HepG2 (cell line): ENCODE results near the gene WIPF3.

Source experiments
- FIP1L1 ChIP-seq: fragments of 200-400 bp; formaldehyde crosslinking; IDR thresholded peaks from 2 replicates; pipeline ENCODE4 v1.6.1; 2018; ENCODE audit warnings: low read depth, mild to moderate bottlenecking, low read length, moderate library complexity, borderline replicate concordance; ENCODE audit not compliant: insufficient read depth
- GTF3A ChIP-seq: sonication (generic); formaldehyde crosslinking; conservative IDR thresholded peaks from 2 replicates; pipeline ENCODE4 v1.4.0; 2020; ENCODE audit warnings: mild to moderate bottlenecking, missing genetic modification reagents
- HDAC1 ChIP-seq: sonication (generic); formaldehyde crosslinking; IDR thresholded peaks from 2 replicates; pipeline ENCODE4 v1.5.1; 2020; ENCODE audit warnings: mild to moderate bottlenecking, missing genetic modification reagents
- PHF8 ChIP-seq: sonication (generic); formaldehyde crosslinking; IDR thresholded peaks from 2 replicates; pipeline ENCODE4 v1.5.0; 2020; ENCODE audit warnings: missing genetic modification reagents
- TAF1 ChIP-seq: sonication (generic); formaldehyde crosslinking; IDR thresholded peaks from 2 replicates; pipeline ENCODE4 v1.4.0; 2020; ENCODE audit warnings: missing genetic modification reagents
- TBP ChIP-seq: sonication (generic); formaldehyde crosslinking; IDR thresholded peaks from 2 replicates; pipeline ENCODE4 v1.5.0; 2020; ENCODE audit warnings: missing genetic modification reagents
- TCF7 ChIP-seq: sonication (generic); IDR thresholded peaks from 2 replicates; pipeline ENCODE4 v1.6.1; 2016; ENCODE audit warnings: antibody characterized with exemption, low read depth
- ZNF230 ChIP-seq: sonication (generic); formaldehyde crosslinking; IDR thresholded peaks from 2 replicates; pipeline ENCODE4 v1.4.0; 2020; ENCODE audit warnings: mild to moderate bottlenecking, missing genetic modification reagents
- ZNF296 ChIP-seq: sonication (generic); formaldehyde crosslinking; conservative IDR thresholded peaks from 2 replicates; pipeline ENCODE4 v1.5.0; 2020; ENCODE audit warnings: mild to moderate bottlenecking, missing genetic modification reagents
- ZNF337 ChIP-seq: sonication (generic); formaldehyde crosslinking; IDR thresholded peaks from 2 replicates; pipeline ENCODE4 v1.5.1; 2020; ENCODE audit warnings: missing genetic modification reagents, low read depth, mild to moderate bottlenecking, borderline replicate concordance
- ZNF589 ChIP-seq: sonication (generic); formaldehyde crosslinking; conservative IDR thresholded peaks from 2 replicates; pipeline ENCODE4 v1.8.0; 2022; ENCODE audit warnings: mild to moderate bottlenecking, moderate library complexity, missing genetic modification reagents
- TF ChIP-seq, protein P1 (sequence below), 2 experiments: fragments of 450-650 bp in 1 of 2; sonication (generic) in 1 of 2; formaldehyde crosslinking in 1 of 2; IDR thresholded peaks; 2 replicates each; pipeline versions ENCODE4 v1.6.1 to v1.8.0; 2016 to 2022; ENCODE audit warnings: antibody characterized with exemption in 1 of 2, mild to moderate bottlenecking in 1 of 2, missing genetic modification reagents in 1 of 2
- TF ChIP-seq, protein P2 (sequence below): sonication (generic); formaldehyde crosslinking; IDR thresholded peaks from 2 replicates; pipeline ENCODE4 v1.5.0; 2020; ENCODE audit warnings: mild to moderate bottlenecking, missing genetic modification reagents, moderate library complexity
- TF ChIP-seq, protein P3 (sequence below), 2 experiments: IDR thresholded peaks; 2 replicates each; pipeline ENCODE4 v1.6.1; 2011 to 2012; ENCODE audit warnings: low read length in 2 of 2, borderline replicate concordance in 1 of 2, low read depth in 1 of 2, mild to moderate bottlenecking in 1 of 2, moderate library complexity in 1 of 2

DNA sequence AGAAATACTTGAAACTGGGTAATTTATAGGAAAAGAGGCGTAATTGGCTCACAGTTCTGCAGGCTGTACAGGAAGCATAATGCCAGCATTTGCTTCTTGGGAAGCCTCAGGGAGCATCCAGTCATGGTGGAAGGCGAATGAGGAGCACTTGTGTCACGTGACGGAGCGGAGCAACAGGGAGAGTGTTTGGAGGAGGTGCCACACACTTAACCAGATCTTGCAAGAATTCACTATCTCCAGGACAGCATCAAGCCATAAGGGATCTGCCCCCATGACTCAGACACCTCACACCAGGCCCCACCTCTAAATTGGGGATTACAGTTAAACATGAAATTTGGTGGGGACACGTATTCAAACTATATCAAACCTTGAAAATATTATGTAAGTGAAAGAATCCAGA is 89.3 kb downstream of the WIPF3 start:
- TF ChIP-seq PHF8 (CRISPR knock-in tag) (no peak), HDAC1 (CRISPR knock-in tag) (no peak), ZNF589 (CRISPR knock-in tag) (no peak), TAF1 (CRISPR knock-in tag) (no peak), FIP1L1 (no peak), TBP (CRISPR knock-in tag) (no peak), TCF7 (no peak), ZNF296 (CRISPR knock-in tag) (no peak), ZNF337 (no peak), GTF3A (no peak), ZNF230 (no peak)
- TF ChIP-seq, protein P1, sequence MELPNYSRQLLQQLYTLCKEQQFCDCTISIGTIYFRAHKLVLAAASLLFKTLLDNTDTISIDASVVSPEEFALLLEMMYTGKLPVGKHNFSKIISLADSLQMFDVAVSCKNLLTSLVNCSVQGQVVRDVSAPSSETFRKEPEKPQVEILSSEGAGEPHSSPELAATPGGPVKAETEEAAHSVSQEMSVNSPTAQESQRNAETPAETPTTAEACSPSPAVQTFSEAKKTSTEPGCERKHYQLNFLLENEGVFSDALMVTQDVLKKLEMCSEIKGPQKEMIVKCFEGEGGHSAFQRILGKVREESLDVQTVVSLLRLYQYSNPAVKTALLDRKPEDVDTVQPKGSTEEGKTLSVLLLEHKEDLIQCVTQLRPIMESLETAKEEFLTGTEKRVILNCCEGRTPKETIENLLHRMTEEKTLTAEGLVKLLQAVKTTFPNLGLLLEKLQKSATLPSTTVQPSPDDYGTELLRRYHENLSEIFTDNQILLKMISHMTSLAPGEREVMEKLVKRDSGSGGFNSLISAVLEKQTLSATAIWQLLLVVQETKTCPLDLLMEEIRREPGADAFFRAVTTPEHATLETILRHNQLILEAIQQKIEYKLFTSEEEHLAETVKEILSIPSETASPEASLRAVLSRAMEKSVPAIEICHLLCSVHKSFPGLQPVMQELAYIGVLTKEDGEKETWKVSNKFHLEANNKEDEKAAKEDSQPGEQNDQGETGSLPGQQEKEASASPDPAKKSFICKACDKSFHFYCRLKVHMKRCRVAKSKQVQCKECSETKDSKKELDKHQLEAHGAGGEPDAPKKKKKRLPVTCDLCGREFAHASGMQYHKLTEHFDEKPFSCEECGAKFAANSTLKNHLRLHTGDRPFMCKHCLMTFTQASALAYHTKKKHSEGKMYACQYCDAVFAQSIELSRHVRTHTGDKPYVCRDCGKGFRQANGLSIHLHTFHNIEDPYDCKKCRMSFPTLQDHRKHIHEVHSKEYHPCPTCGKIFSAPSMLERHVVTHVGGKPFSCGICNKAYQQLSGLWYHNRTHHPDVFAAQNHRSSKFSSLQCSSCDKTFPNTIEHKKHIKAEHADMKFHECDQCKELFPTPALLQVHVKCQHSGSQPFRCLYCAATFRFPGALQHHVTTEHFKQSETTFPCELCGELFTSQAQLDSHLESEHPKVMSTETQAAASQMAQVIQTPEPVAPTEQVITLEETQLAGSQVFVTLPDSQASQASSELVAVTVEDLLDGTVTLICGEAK (IDR thresholded peaks at IDR 0.05) = no peak
- TF ChIP-seq, protein P1 (CRISPR knock-in tag; IDR thresholded peaks at IDR 0.05) = no peak
- TF ChIP-seq, protein P2, sequence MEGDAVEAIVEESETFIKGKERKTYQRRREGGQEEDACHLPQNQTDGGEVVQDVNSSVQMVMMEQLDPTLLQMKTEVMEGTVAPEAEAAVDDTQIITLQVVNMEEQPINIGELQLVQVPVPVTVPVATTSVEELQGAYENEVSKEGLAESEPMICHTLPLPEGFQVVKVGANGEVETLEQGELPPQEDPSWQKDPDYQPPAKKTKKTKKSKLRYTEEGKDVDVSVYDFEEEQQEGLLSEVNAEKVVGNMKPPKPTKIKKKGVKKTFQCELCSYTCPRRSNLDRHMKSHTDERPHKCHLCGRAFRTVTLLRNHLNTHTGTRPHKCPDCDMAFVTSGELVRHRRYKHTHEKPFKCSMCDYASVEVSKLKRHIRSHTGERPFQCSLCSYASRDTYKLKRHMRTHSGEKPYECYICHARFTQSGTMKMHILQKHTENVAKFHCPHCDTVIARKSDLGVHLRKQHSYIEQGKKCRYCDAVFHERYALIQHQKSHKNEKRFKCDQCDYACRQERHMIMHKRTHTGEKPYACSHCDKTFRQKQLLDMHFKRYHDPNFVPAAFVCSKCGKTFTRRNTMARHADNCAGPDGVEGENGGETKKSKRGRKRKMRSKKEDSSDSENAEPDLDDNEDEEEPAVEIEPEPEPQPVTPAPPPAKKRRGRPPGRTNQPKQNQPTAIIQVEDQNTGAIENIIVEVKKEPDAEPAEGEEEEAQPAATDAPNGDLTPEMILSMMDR (CRISPR knock-in tag) = no peak
- TF ChIP-seq, protein P3, sequence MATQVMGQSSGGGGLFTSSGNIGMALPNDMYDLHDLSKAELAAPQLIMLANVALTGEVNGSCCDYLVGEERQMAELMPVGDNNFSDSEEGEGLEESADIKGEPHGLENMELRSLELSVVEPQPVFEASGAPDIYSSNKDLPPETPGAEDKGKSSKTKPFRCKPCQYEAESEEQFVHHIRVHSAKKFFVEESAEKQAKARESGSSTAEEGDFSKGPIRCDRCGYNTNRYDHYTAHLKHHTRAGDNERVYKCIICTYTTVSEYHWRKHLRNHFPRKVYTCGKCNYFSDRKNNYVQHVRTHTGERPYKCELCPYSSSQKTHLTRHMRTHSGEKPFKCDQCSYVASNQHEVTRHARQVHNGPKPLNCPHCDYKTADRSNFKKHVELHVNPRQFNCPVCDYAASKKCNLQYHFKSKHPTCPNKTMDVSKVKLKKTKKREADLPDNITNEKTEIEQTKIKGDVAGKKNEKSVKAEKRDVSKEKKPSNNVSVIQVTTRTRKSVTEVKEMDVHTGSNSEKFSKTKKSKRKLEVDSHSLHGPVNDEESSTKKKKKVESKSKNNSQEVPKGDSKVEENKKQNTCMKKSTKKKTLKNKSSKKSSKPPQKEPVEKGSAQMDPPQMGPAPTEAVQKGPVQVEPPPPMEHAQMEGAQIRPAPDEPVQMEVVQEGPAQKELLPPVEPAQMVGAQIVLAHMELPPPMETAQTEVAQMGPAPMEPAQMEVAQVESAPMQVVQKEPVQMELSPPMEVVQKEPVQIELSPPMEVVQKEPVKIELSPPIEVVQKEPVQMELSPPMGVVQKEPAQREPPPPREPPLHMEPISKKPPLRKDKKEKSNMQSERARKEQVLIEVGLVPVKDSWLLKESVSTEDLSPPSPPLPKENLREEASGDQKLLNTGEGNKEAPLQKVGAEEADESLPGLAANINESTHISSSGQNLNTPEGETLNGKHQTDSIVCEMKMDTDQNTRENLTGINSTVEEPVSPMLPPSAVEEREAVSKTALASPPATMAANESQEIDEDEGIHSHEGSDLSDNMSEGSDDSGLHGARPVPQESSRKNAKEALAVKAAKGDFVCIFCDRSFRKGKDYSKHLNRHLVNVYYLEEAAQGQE (IDR thresholded peaks at IDR 0.05; ENCODE audit: borderline replicate concordance in 1 of 2, low read depth in 1 of 2, low read length in 2 of 2) = no peak
